Activated CD4-positive, alpha-beta T cell treated with anti-CD3 and anti-CD28 coated beads, Interleukin-2, amount 10 ng/mL, durations not matched to agents 24 days and 14 days (primary cell): ENCODE data around the gene CCDC92. TPM values are rescaled to one million over a fixed set of nuclear protein-coding genes. Genes with fewer than 3 reads are reported as not detected.
A peak's percentile ranks its signal among the peaks of the same experiment; 100 is the strongest.

ENCODE experiments used
- DNase-seq: peaks from one replicate; pipeline ENCODE4 v3.0.0; 2022
- H3K27ac Mint-ChIP-seq: one replicate; pipeline ENCODE4 v1.8.0; 2022; ENCODE audit warnings: mild to moderate bottlenecking, mixed read lengths
- H3K27me3 Mint-ChIP-seq: one replicate; pipeline ENCODE4 v1.8.0; 2022; ENCODE audit warnings: mixed read lengths
- H3K36me3 Mint-ChIP-seq: one replicate; pipeline ENCODE4 v1.8.0; 2022; ENCODE audit warnings: low read depth, mild to moderate bottlenecking, mixed read lengths
- H3K4me1 Mint-ChIP-seq: one replicate; pipeline ENCODE4 v1.8.0; 2021; ENCODE audit warnings: mixed read lengths
- H3K4me3 Mint-ChIP-seq: one replicate; pipeline ENCODE4 v1.8.0; 2022; ENCODE audit warnings: mild to moderate bottlenecking, moderate library complexity, mixed read lengths
- H3K9me3 Mint-ChIP-seq: one replicate; pipeline ENCODE4 v1.8.0; 2021; ENCODE audit warnings: mixed read lengths
- intact Hi-C: fragments of 100-400 bp; cut with micrococcal nuclease; formaldehyde crosslinking; loops from one replicate; pipeline ENCODE4 v1.15.1; 2023
- total RNA-seq: library from RNA; stranded (reverse); gene quantifications from 2 replicates; pipeline ENCODE4 v1.2.3, GENCODE V29; 2022

Gene CCDC92
- total RNA-seq, 1 donor from 2014 or later: 7.3 TPM

DNA sequence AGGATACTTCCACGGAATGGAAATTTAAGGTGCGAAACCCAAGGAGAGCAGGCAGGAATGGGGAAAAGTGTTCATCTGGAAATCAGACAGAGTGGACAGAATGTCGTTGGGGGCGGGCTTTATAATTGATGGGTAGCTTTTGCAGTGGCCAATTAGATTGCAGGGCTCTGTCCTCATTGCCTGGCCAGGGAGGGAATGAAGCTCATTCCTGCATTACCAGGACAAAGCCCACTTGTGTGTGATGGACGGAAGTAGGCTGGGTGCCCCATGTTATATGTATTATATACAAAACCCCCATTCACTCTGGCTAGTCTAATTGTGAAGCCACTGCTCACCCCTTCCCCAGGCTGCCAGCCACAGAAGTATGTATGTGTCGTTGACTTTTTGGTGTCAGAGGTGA, 23.9 kb upstream of the CCDC92 start:
- no peaks in the 10 kb centered on the region for H3K9me3 Mint-ChIP-seq
- intact Hi-C loops: no loop called here
- no peak overlapping the region for H3K27ac Mint-ChIP-seq
- H3K36me3 Mint-ChIP-seq: peaks cover 5% of the 10 kb centered on the region
- no peak overlapping the region for H3K4me3 Mint-ChIP-seq
- no peak for DNase-seq
- H3K27me3 Mint-ChIP-seq: no peaks in the 10 kb centered on the region
- peaks cover 22% of the 10 kb centered on the region for H3K4me1 Mint-ChIP-seq

- no peak for DNase-seq
- no peak overlapping the region for H3K27ac Mint-ChIP-seq
- intact Hi-C loops: no loop called here
Observed at GRCh38 chr12:123995023-123995748, 22.6 kb upstream of the CCDC92 start.

DNA sequence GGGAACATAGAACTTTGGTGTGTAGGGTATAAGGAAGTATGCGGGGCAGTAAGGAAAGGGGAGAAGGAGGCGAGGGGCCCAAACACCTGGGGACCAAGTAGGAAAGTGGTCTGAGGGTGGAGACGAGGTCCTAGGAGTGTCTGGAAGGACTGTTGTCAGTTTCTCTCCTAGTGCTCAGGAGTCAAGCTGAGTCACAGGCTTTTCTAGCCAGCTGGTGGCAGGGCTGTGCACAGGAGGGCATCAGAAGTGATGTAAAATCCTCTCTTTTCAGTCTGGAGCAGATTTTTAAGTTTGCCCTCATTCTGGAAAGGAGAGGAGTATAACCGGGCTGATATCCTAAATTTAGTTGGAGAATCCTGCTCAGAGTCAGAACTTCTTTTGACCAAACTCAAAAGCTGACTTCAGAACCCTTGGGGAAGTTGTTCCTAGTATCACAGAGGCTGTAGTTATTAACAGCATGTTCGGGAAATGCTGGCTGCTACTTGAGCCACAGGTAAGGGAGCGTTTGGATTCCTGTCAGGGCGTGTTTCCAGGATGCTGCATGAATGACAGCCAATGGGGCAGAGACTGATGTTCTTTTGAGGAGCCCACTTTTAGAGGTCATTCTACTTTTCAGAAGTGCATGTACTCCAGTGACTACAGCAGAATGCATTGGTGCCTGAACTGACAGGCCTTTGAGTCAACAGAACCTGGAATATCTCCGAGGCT, 19.6 kb upstream of the CCDC92 start:
- Mint-ChIP-seq H3K27me3 (no peaks in the 10 kb centered on the region), H3K36me3 (peaks cover 25% of the 10 kb centered on the region), H3K4me1 (peaks cover 34% of the 10 kb centered on the region), H3K4me3 (no peak overlapping the region), H3K9me3 (no peaks in the 10 kb centered on the region), H3K27ac (no peak overlapping the region)
- intact Hi-C loops: no loop called here
- DNase-seq: no peak

More at GRCh38 chr12:123995023-123995748, 22.6 kb upstream of the CCDC92 start:
- H3K4me3 Mint-ChIP-seq: no peak overlapping the region
- no peaks in the 10 kb centered on the region for H3K9me3 Mint-ChIP-seq
- H3K4me1 Mint-ChIP-seq: peaks cover 28% of the 10 kb centered on the region
- H3K36me3 Mint-ChIP-seq: peaks cover 9% of the 10 kb centered on the region
- no peaks in the 10 kb centered on the region for H3K27me3 Mint-ChIP-seq

- intact Hi-C loops: no loop called here
- Mint-ChIP-seq H3K27ac (no peak overlapping the region), H3K36me3 (peaks cover 25% of the 10 kb centered on the region), H3K4me1 (peaks cover 30% of the 10 kb centered on the region), H3K9me3 (no peaks in the 10 kb centered on the region), H3K4me3 (no peak overlapping the region), H3K27me3 (no peaks in the 10 kb centered on the region)
- no peak for DNase-seq
Observed at GRCh38 chr12:123991372-123991951, 18.8 kb upstream of the CCDC92 start.

- Mint-ChIP-seq H3K4me3 (no peak overlapping the region), H3K36me3 (peaks cover 25% of the 10 kb centered on the region), H3K27me3 (no peaks in the 10 kb centered on the region), H3K9me3 (no peaks in the 10 kb centered on the region), H3K4me1 (peaks cover 22% of the 10 kb centered on the region), H3K27ac (peak overlapping the region; percentile 18)
- intact Hi-C loops: no loop called here
- no peak for DNase-seq
Observed at GRCh38 chr12:123990511-123990910, 17.9 kb upstream of the CCDC92 start.

DNA sequence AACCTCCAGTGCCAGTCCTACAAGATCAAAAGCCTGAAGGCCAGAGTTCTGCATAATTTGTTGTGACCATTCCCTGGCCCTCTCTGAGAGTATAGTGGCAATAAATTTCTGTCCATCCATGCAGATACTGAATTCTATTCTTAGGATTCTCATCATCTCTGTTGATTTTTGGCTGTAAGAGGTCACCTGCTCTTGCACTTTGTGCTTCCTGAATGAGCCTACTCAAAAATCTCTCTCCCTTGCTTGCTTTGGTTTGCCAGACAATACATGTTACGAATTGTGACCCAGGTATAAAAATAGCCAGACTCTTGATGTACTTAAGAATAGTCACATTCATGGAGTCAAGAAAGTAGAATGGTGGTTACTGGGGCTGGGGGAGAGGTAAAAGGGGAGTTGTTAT, 17.1 kb upstream of the CCDC92 start:
- Mint-ChIP-seq H3K27me3 (no peaks in the 10 kb centered on the region), H3K36me3 (peaks cover 26% of the 10 kb centered on the region), H3K9me3 (no peaks in the 10 kb centered on the region), H3K4me3 (no peak overlapping the region), H3K4me1 (peaks cover 19% of the 10 kb centered on the region), H3K27ac (no peak overlapping the region)
- no peak for DNase-seq
- intact Hi-C loops: no loop called here

DNA sequence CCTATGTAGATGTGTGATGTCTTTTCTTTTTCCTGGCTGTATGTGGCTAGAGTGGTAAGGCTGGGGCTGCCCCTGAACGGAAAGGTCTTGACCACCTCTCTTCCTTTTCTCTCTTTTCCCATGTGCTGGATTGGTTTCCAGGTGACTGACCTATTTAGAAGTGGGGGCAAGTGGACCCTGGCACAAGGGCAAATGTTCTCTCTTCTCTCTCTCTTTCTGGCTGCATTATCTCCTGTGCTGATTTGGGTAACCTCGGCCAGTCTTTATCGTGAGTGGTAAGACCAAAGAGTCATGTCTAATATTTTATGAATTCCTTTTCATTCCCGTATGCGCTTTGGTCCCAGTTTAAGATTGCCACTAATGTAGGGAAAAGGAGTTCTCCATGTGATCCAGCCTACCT, 16.5 kb upstream of the CCDC92 start:
- intact Hi-C loops: no loop called here
- Mint-ChIP-seq H3K27ac (no peak overlapping the region), H3K4me3 (no peak overlapping the region), H3K4me1 (peaks cover 20% of the 10 kb centered on the region), H3K9me3 (no peaks in the 10 kb centered on the region), H3K27me3 (no peaks in the 10 kb centered on the region), H3K36me3 (peaks cover 28% of the 10 kb centered on the region)
- no peak for DNase-seq

DNA sequence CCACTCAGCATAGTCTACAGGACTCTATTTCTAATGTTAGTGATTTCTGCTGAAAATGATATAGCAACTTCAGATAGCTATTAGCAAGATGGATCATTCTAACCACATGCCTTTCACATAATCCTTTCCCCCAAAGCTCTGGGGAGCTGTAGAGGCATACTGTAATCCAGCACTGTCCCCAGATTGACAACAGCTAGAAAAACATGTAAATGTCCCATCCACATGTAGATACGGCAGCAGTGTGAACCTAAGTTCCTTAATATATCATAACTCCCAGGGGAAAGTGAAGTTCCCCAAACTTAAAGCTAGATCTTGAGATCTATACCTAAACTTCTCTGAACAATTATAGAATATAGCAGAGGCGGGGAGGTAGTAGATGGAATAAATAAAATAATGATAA, 14.4 kb upstream of the CCDC92 start:
- Mint-ChIP-seq H3K9me3 (no peaks in the 10 kb centered on the region), H3K4me1 (peaks cover 27% of the 10 kb centered on the region), H3K4me3 (no peak overlapping the region), H3K27me3 (no peaks in the 10 kb centered on the region), H3K36me3 (peaks cover 32% of the 10 kb centered on the region), H3K27ac (no peak overlapping the region)
- intact Hi-C loops: no loop called here
- DNase-seq: no peak

DNA sequence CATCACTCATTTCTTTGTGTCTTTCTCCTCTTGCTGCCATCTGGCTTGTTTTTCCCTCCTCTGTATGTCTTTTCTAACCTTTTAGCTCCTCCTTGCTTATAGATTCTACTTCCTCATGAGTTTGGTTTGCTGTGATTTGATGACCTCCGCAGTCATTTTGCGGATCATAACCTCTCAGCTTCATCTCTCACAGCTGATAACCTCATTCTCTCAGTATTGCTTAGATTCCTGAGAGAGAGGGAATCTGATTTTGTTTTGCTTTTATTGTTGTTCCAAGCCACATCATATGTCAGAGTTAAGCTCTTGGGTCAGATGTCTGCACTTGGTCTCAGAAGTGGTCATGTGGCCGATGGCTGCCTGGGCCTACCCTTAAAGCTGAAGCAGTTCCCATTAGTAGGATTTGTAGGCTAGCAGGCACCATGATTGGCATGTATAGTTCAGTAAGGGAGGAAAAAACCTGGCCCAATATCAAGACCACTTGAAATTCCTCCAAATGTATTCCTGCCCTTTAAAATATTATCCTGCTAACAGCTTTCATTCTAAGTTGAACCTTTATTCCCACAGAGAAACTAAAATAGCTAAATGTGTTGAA, 13.8 kb upstream of the CCDC92 start:
- Mint-ChIP-seq H3K4me3 (no peak overlapping the region), H3K27me3 (no peaks in the 10 kb centered on the region), H3K36me3 (peaks cover 32% of the 10 kb centered on the region), H3K4me1 (peaks cover 27% of the 10 kb centered on the region), H3K9me3 (no peaks in the 10 kb centered on the region), H3K27ac (no peak overlapping the region)
- intact Hi-C loops: no loop called here
- no peak for DNase-seq

- no peak for DNase-seq
- H3K27me3 Mint-ChIP-seq: no peaks in the 10 kb centered on the region
- peaks cover 20% of the 10 kb centered on the region for H3K4me1 Mint-ChIP-seq
- H3K27ac Mint-ChIP-seq: no peak overlapping the region
- H3K4me3 Mint-ChIP-seq: no peak overlapping the region
- intact Hi-C loops: loop anchor here (1.0 kb wide), 1 partner anchor 80 kb away; no protein-coding TSS in a partner anchor
- no peaks in the 10 kb centered on the region for H3K9me3 Mint-ChIP-seq
- peaks cover 27% of the 10 kb centered on the region for H3K36me3 Mint-ChIP-seq
Observed at GRCh38 chr12:123984903-123985302, 12.3 kb upstream of the CCDC92 start.

GRCh38 chr12:123983822-123984485, 11.3 kb upstream of the CCDC92 start:
- intact Hi-C loops: loop anchor here (1.0 kb wide), 1 partner anchor 79 kb away; no protein-coding TSS in a partner anchor
- DNase-seq: peak; percentile 85
- Mint-ChIP-seq H3K4me1 (peaks cover 18% of the 10 kb centered on the region), H3K36me3 (peaks cover 19% of the 10 kb centered on the region), H3K4me3 (no peak overlapping the region), H3K9me3 (no peaks in the 10 kb centered on the region), H3K27me3 (no peaks in the 10 kb centered on the region), H3K27ac (no peak overlapping the region)

GRCh38 chr12:123982269-123982668, 9.6 kb upstream of the CCDC92 start:
- H3K36me3 Mint-ChIP-seq: peaks cover 8% of the 10 kb centered on the region
- no peak for DNase-seq
- no peak overlapping the region for H3K27ac Mint-ChIP-seq
- peaks cover 18% of the 10 kb centered on the region for H3K4me1 Mint-ChIP-seq
- H3K9me3 Mint-ChIP-seq: no peaks in the 10 kb centered on the region
- no peak overlapping the region for H3K4me3 Mint-ChIP-seq
- no peaks in the 10 kb centered on the region for H3K27me3 Mint-ChIP-seq
- intact Hi-C loops: no loop called here

- intact Hi-C loops: no loop called here
- Mint-ChIP-seq H3K27ac (no peak overlapping the region), H3K9me3 (no peaks in the 10 kb centered on the region), H3K27me3 (no peaks in the 10 kb centered on the region), H3K36me3 (peaks cover 21% of the 10 kb centered on the region), H3K4me3 (no peak overlapping the region), H3K4me1 (peaks cover 25% of the 10 kb centered on the region)
- no peak for DNase-seq
Observed at GRCh38 chr12:123979566-123979965, 6.9 kb upstream of the CCDC92 start.
